HepG2 (cell line): ENCODE measurements around the gene WASHC4. TPM values are rescaled to one million over a fixed set of nuclear protein-coding genes. Genes with fewer than 3 reads are reported as not detected.

ENCODE experiments used
- ATAC-seq: fragments of 200-7000 bp; cut with Tn5 transposase; 3 replicates; pipeline ENCODE4 v1.9.1; 2020; ENCODE audit warnings: mild to moderate bottlenecking, moderate library complexity
- BruUV-seq: library from RNA; stranded (reverse); fragments of 400-500 nt; replicated peaks from 2 replicates; lab custom pipeline; 2021; lab: Mats Ljungman, UMichigan
- CTCF ChIA-PET: fragments of 300-600 bp; formaldehyde crosslinking; extraction: SDS; loops from one replicate; lab custom pipeline; 2021; ENCODE audit warnings: low total read pairs, inconsistent platforms, low intra/inter-chr PET ratio; lab: Yijun Ruan, JAX
- POLR2A ChIA-PET: fragments of 350-600 bp; sonication (Branson Sonifier 250); formaldehyde crosslinking; loops from one replicate; lab custom pipeline; 2020; ENCODE audit warnings: antibody characterized with exemption, inconsistent platforms; lab: Yijun Ruan, JAX
- DNase-seq: peaks from one replicate; pipeline ENCODE4 v3.0.0-alpha.2; 2015; ENCODE audit warnings: low spot score
- FAIRE-seq: peaks from 3 replicates; lab custom pipeline; 2011; peaks lifted over from hg19 to GRCh38; lab: Jason Lieb, UNC
- H2AFZ ChIP-seq: one replicate; pipeline ENCODE4 v1.6.1; 2011; ENCODE audit warnings: low read length, inconsistent platforms
- H3K27ac ChIP-seq: fragments of 300-600 bp; 3 replicates; pipeline ENCODE4 v1.8.0; 2011; ENCODE audit warnings: mixed run types, mild to moderate bottlenecking, mixed read lengths, low read length, inconsistent platforms; ENCODE audit not compliant: insufficient read depth; ENCODE audit errors: extremely low read length
- H3K27me3 ChIP-seq, 2 experiments: fragments of 200-600 bp in 1 of 2; 2 replicates in 1 of 2; 3 replicates in 1 of 2; pipeline versions ENCODE4 v1.6.0 to v1.8.0; 2011; ENCODE audit warnings: low read length in 2 of 2, mild to moderate bottlenecking in 2 of 2, moderate library complexity in 2 of 2, inconsistent platforms in 1 of 2; ENCODE audit not compliant: insufficient read depth in 2 of 2, control insufficient read depth in 1 of 2
- H3K36me3 ChIP-seq, 2 experiments: fragments of 200-600 bp in 1 of 2; replicated peaks in 1 of 2; 2 replicates in 1 of 2; 3 replicates in 1 of 2; pipeline versions ENCODE4 v1.5.1 to v1.8.0; 2011; ENCODE audit warnings: low read length in 2 of 2, inconsistent platforms in 1 of 2; ENCODE audit not compliant: insufficient read depth in 2 of 2, control insufficient read depth in 1 of 2
- H3K4me1 ChIP-seq: 2 replicates; pipeline ENCODE4 v1.5.1; 2012; ENCODE audit warnings: low read length, inconsistent platforms; ENCODE audit not compliant: insufficient read depth
- H3K4me2 ChIP-seq: 2 replicates; pipeline ENCODE4 v1.6.0; 2011; ENCODE audit warnings: low read depth, low read length, inconsistent platforms
- H3K4me3 ChIP-seq, 3 experiments: fragments of 200-600 bp in 1 of 3; sonication (generic), shearing (Covaris generic) in 1 of 3; replicated peaks in 1 of 3; 2 replicates each; pipeline ENCODE4 v1.5.1; 2011 to 2016; ENCODE audit warnings: low read length in 3 of 3, inconsistent platforms in 2 of 3, low read depth in 2 of 3, mild to moderate bottlenecking in 2 of 3, control low read depth in 1 of 3, mixed read lengths in 1 of 3; ENCODE audit not compliant: insufficient read depth in 1 of 3
- H3K79me2 ChIP-seq: one replicate; pipeline ENCODE4 v1.6.1; 2011; ENCODE audit warnings: low read length, inconsistent platforms; ENCODE audit not compliant: insufficient read depth
- H3K9ac ChIP-seq: 2 replicates; pipeline ENCODE4 v1.6.0; 2011; ENCODE audit warnings: mild to moderate bottlenecking, low read depth, low read length, inconsistent platforms; ENCODE audit not compliant: insufficient read depth
- H3K9me3 ChIP-seq: 2 replicates; pipeline ENCODE4 v1.5.1; 2012; ENCODE audit warnings: mild to moderate bottlenecking, low read length
- H4K20me1 ChIP-seq: 2 replicates; pipeline ENCODE4 v1.6.0; 2011; ENCODE audit warnings: inconsistent platforms, mild to moderate bottlenecking, low read length, moderate library complexity; ENCODE audit not compliant: insufficient read depth
- AKNA ChIP-seq: sonication (generic); formaldehyde crosslinking; IDR thresholded peaks from 2 replicates; pipeline ENCODE4 v1.4.0; 2020; ENCODE audit warnings: missing genetic modification reagents, borderline replicate concordance
- ARNT ChIP-seq: fragments of 450-650 bp; IDR thresholded peaks from 2 replicates; pipeline ENCODE4 v1.6.1; 2017
- GPN1 ChIP-seq: sonication (generic); formaldehyde crosslinking; IDR thresholded peaks from 2 replicates; pipeline ENCODE4 v1.5.1; 2020; ENCODE audit warnings: missing genetic modification reagents, borderline replicate concordance
- HES4 ChIP-seq: sonication (generic); formaldehyde crosslinking; IDR thresholded peaks from 2 replicates; pipeline ENCODE4 v1.9.0; 2021; ENCODE audit warnings: mild to moderate bottlenecking, missing genetic modification reagents, borderline replicate concordance
- HNRNPUL1 ChIP-seq: fragments of 200-400 bp; formaldehyde crosslinking; IDR thresholded peaks from 2 replicates; pipeline ENCODE4 v1.6.1; 2017; ENCODE audit warnings: low read depth, mild to moderate bottlenecking, low read length, moderate library complexity
- KMT2B ChIP-seq: IDR thresholded peaks from 2 replicates; pipeline ENCODE4 v1.6.1; 2016; ENCODE audit warnings: missing genetic modification reagents, missing compliant biosample characterization
- MED1 ChIP-seq: sonication (generic); formaldehyde crosslinking; IDR thresholded peaks from 2 replicates; pipeline ENCODE4 v1.4.0; 2020; ENCODE audit warnings: missing genetic modification reagents
- PAXIP1 ChIP-seq: sonication (generic); formaldehyde crosslinking; conservative IDR thresholded peaks from 2 replicates; pipeline ENCODE4 v1.4.0; 2020; ENCODE audit warnings: mild to moderate bottlenecking, missing genetic modification reagents, moderate library complexity
- PLRG1 ChIP-seq: fragments of 450-650 bp; conservative IDR thresholded peaks from 2 replicates; pipeline ENCODE4 v1.6.1; 2016
- SPEN ChIP-seq: sonication (generic); formaldehyde crosslinking; IDR thresholded peaks from 2 replicates; pipeline ENCODE4 v1.5.1; 2020; ENCODE audit warnings: low read depth, mild to moderate bottlenecking, missing genetic modification reagents
- TP53 ChIP-seq: sonication (generic); formaldehyde crosslinking; conservative IDR thresholded peaks from 2 replicates; pipeline ENCODE4 v1.4.0; 2020; ENCODE audit warnings: missing genetic modification reagents
- ZNF205 ChIP-seq: IDR thresholded peaks from 2 replicates; pipeline ENCODE4 v1.6.1; 2018; ENCODE audit warnings: missing biosample characterization, missing genetic modification reagents
- ZNF335 ChIP-seq: sonication (generic); formaldehyde crosslinking; IDR thresholded peaks from 2 replicates; pipeline ENCODE4 v1.4.0; 2020; ENCODE audit warnings: missing genetic modification reagents
- ZNF550 ChIP-seq: sonication (generic); formaldehyde crosslinking; IDR thresholded peaks from 2 replicates; pipeline ENCODE4 v1.4.0; 2020; ENCODE audit warnings: mild to moderate bottlenecking, missing genetic modification reagents, borderline replicate concordance
- WGBS: methylation state at CpG from one replicate; pipeline ENCODE4 v1.1.6; 2017; ENCODE audit warnings: low lambda C conversion rate; 5-methylcytosine and 5-hydroxymethylcytosine counted together
- in situ Hi-C: cut with HindIII; loops from 2 replicates; pipeline ENCODE4 v1.10.0; 2017; ENCODE audit warnings: low pct_unique_long_range_greater_than_20kb; ENCODE audit not compliant: extremely low pct_ligation_motif_present
- intact Hi-C: fragments of 100-400 bp; cut with micrococcal nuclease; formaldehyde crosslinking; loops from one replicate; pipeline ENCODE4 v1.10.0; 2022; ENCODE audit not compliant: unreplicated experiment
- polyA plus RNA-seq, 8 experiments: library from polyadenylated mRNA; depleted of rRNA in 3 of 8; stranded (reverse) in 7 of 8; unstranded in 1 of 8; fragments of >200 nt; fragmentation: Illumina TruSeq in 4 of 8; extraction: Trizol in 4 of 8; gene quantifications; 2 replicates each; pipeline versions ENCODE4 v1.2.1 to v1.2.3, GENCODE V29; 2011 to 2016; ENCODE audit warnings: low read depth in 4 of 8, missing spikeins in 1 of 8, mixed read lengths in 1 of 8; ENCODE audit not compliant: insufficient read depth in 1 of 8
- total RNA-seq, 5 experiments: library from RNA; depleted of rRNA; stranded (reverse); fragments of >200 nt; fragmentation: Illumina TruSeq; extraction: Trizol; gene quantifications; 2 replicates each; pipeline ENCODE4 v1.2.3, GENCODE V29; 2016; ENCODE audit warnings: low read depth in 1 of 5

The WASHC4 gene
- total and polyA plus RNA-seq, 2 of the 13 experiments (the other 11 are each of a cell fraction or from before 2014, with no cell fraction given) = 21.0 to 36.3 TPM

GRCh38 chr12:105071981-105072380 lies 35.5 kb upstream of the WASHC4 start:
- H2AFZ ChIP-seq = no peak overlapping the region
- in situ Hi-C loops (no loop called here), intact Hi-C loops (no loop called here)
- FAIRE-seq (no peak), DNase-seq (no peak)
- no peak overlapping the region for H3K9ac ChIP-seq
- H4K20me1 ChIP-seq = no peaks in the 10 kb centered on the region
- H3K27me3 ChIP-seq = no peaks in the 10 kb centered on the region
- H3K4me3 ChIP-seq = no peak overlapping the region
- no peak overlapping the region for H3K4me2 ChIP-seq
- no peaks in the 10 kb centered on the region for H3K4me1 ChIP-seq
- POLR2A ChIA-PET = no interaction called here
- no peak overlapping the region for H3K27ac ChIP-seq
- no peaks in the 10 kb centered on the region for H3K9me3 ChIP-seq
- BruUV-seq = no TSS peak
- CTCF ChIA-PET = no interaction called here
- 88% methylated on average over 3 of the region's 3 CpGs for WGBS
- no peak for TF ChIP-seq MED1 (CRISPR knock-in tag)
- TF ChIP-seq AKNA = no peak
- no peak for TF ChIP-seq GPN1 (CRISPR knock-in tag)
- no peak for TF ChIP-seq SPEN
- no peak for TF ChIP-seq TP53 (CRISPR knock-in tag)
- TF ChIP-seq ZNF205 = no peak
- TF ChIP-seq KMT2B (CRISPR knock-in tag) = no peak
- TF ChIP-seq ZNF550 = no peak
- no peak for TF ChIP-seq ZNF335 (CRISPR knock-in tag)
- TF ChIP-seq HES4 = no peak
- no peak for TF ChIP-seq PLRG1
- TF ChIP-seq ARNT = no peak
- no peak for TF ChIP-seq HNRNPUL1
- TF ChIP-seq PAXIP1 (CRISPR knock-in tag) = no peak
- TF ChIP-seq, all 625 proteins: peak for 0
- no peaks in the 10 kb centered on the region for H3K36me3 ChIP-seq
- no peaks in the 10 kb centered on the region for H3K79me2 ChIP-seq
- no peak for ATAC-seq
